Endothelial cell (in vitro differentiated cells): Measurements from ENCODE around the gene MAGI1. TPM values are rescaled to one million over a fixed set of nuclear protein-coding genes. Genes with fewer than 3 reads are reported as not detected.

Experiments used
- DNase-seq: peaks from one replicate; pipeline ENCODE4 v3.0.0; 2021; ENCODE audit warnings: low spot score
- H3K27ac Mint-ChIP-seq: one replicate; pipeline ENCODE4 v1.8.0; 2021; ENCODE audit warnings: mixed read lengths, inconsistent platforms; ENCODE audit not compliant: unreplicated experiment
- H3K27me3 Mint-ChIP-seq: one replicate; pipeline ENCODE4 v1.8.0; 2021; ENCODE audit warnings: mild to moderate bottlenecking, moderate library complexity, mixed read lengths, inconsistent platforms; ENCODE audit not compliant: unreplicated experiment
- H3K36me3 Mint-ChIP-seq: one replicate; pipeline ENCODE4 v1.8.0; 2021; ENCODE audit warnings: mild to moderate bottlenecking, low read depth, mixed read lengths, inconsistent platforms; ENCODE audit not compliant: unreplicated experiment
- H3K4me1 Mint-ChIP-seq: one replicate; pipeline ENCODE4 v1.8.0; 2021; ENCODE audit warnings: mild to moderate bottlenecking, mixed read lengths, inconsistent platforms; ENCODE audit not compliant: unreplicated experiment
- H3K4me3 Mint-ChIP-seq: one replicate; pipeline ENCODE4 v1.8.0; 2021; ENCODE audit warnings: mild to moderate bottlenecking, mixed read lengths, inconsistent platforms; ENCODE audit not compliant: unreplicated experiment
- H3K9me3 Mint-ChIP-seq: one replicate; pipeline ENCODE4 v1.8.0; 2021; ENCODE audit warnings: mixed read lengths, inconsistent platforms; ENCODE audit not compliant: unreplicated experiment
- total RNA-seq: library from RNA; stranded (reverse); fragmentation: NEBNext Ultra II Directional; extraction: Animal tissue kit (Norgen Biotek cat#: 25700); gene quantifications from one replicate; pipeline ENCODE4 v1.2.1, GENCODE V29; 2021; ENCODE audit not compliant: unreplicated experiment
- TF ChIP-seq, protein P1 (sequence below): fragments of 200-600 bp; sonication (generic); IDR thresholded peaks from one replicate; pipeline ENCODE4 v1.5.0; 2021; ENCODE audit warnings: antibody characterized with exemption; ENCODE audit not compliant: unreplicated experiment

The MAGI1 gene
- total RNA-seq, 1 donor from 2014 or later, result 33.8 TPM

GRCh38 chr3:65741540-65741939 is 297.2 kb downstream of the MAGI1 start:
- Mint-ChIP-seq H3K27ac (no peak overlapping the region), H3K9me3 (no peaks in the 10 kb centered on the region), H3K4me1 (peaks cover 4% of the 10 kb centered on the region), H3K4me3 (no peak overlapping the region), H3K27me3 (peaks cover 2% of the 10 kb centered on the region), H3K36me3 (no peaks in the 10 kb centered on the region)
- DNase-seq, result no peak
- TF ChIP-seq, protein P1, sequence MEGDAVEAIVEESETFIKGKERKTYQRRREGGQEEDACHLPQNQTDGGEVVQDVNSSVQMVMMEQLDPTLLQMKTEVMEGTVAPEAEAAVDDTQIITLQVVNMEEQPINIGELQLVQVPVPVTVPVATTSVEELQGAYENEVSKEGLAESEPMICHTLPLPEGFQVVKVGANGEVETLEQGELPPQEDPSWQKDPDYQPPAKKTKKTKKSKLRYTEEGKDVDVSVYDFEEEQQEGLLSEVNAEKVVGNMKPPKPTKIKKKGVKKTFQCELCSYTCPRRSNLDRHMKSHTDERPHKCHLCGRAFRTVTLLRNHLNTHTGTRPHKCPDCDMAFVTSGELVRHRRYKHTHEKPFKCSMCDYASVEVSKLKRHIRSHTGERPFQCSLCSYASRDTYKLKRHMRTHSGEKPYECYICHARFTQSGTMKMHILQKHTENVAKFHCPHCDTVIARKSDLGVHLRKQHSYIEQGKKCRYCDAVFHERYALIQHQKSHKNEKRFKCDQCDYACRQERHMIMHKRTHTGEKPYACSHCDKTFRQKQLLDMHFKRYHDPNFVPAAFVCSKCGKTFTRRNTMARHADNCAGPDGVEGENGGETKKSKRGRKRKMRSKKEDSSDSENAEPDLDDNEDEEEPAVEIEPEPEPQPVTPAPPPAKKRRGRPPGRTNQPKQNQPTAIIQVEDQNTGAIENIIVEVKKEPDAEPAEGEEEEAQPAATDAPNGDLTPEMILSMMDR, result no peak

GRCh38 chr3:65739901-65740541 is 298.7 kb downstream of the MAGI1 start:
- H3K4me3 Mint-ChIP-seq, result no peak overlapping the region
- peaks cover 7% of the 10 kb centered on the region for H3K4me1 Mint-ChIP-seq
- DNase-seq, result no peak
- peaks cover 2% of the 10 kb centered on the region for H3K27me3 Mint-ChIP-seq
- H3K27ac Mint-ChIP-seq, result no peak overlapping the region
- TF ChIP-seq, protein P1, result no peak
- no peaks in the 10 kb centered on the region for H3K36me3 Mint-ChIP-seq
- no peaks in the 10 kb centered on the region for H3K9me3 Mint-ChIP-seq

GRCh38 chr3:65734792-65735191 is 303.9 kb downstream of the MAGI1 start:
- H3K4me3 Mint-ChIP-seq, result no peak overlapping the region
- peaks cover 2% of the 10 kb centered on the region for H3K27me3 Mint-ChIP-seq
- H3K9me3 Mint-ChIP-seq, result no peaks in the 10 kb centered on the region
- no peak overlapping the region for H3K27ac Mint-ChIP-seq
- DNase-seq, result no peak
- H3K36me3 Mint-ChIP-seq, result no peaks in the 10 kb centered on the region
- peaks cover 20% of the 10 kb centered on the region for H3K4me1 Mint-ChIP-seq
- TF ChIP-seq, protein P1, result no peak

DNA sequence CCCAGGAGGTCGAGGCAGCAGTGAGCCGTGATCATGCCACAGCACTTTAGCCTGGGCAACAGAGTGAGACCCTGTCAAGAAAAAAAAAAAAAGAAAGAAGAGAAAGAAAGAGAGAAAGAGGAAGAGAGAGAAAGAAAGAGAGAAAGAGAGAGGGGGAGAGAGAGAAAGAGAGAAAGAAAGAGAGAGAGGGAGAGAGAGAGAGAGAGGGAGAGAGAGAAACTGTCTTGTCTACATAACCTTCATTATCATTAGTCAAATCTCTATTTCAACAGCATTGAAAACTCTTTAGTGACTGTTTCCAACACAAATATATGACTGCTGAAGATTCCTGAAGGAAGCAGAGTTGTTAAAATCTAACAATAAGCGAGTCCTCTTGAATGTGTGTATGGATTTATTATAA is 304.3 kb downstream of the MAGI1 start:
- H3K4me1 Mint-ChIP-seq, result peaks cover 23% of the 10 kb centered on the region

DNA sequence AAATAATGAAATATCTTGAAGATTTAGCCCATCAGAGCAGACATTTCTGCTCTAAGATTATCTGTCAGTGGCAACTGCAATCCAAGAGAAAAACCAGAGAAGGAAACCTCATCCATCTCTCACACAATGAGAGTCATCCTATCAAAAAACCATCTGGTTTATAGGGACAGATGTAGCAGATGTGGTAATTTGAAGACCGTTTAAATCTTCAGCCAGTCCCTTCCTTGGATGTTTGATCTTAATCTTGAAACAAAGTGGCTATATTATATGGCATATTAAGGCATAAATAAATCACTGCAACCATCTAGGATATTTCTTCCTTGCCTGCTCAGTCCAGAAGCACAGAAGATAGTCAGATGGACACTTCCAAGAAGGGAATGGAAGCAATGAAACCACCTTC is 305.3 kb downstream of the MAGI1 start:
- Mint-ChIP-seq H3K9me3 (no peaks in the 10 kb centered on the region), H3K27me3 (no peaks in the 10 kb centered on the region), H3K36me3 (no peaks in the 10 kb centered on the region), H3K4me3 (no peak overlapping the region), H3K4me1 (peaks cover 23% of the 10 kb centered on the region), H3K27ac (no peak overlapping the region)
- DNase-seq, result no peak
- TF ChIP-seq, protein P1, result no peak

More for the DNA sequence above, 304.3 kb downstream of the MAGI1 start:
- H3K27me3 Mint-ChIP-seq, result no peaks in the 10 kb centered on the region
- no peaks in the 10 kb centered on the region for H3K36me3 Mint-ChIP-seq
- TF ChIP-seq, protein P1, result no peak
- H3K4me3 Mint-ChIP-seq, result no peak overlapping the region
- no peaks in the 10 kb centered on the region for H3K9me3 Mint-ChIP-seq
- DNase-seq, result no peak
- no peak overlapping the region for H3K27ac Mint-ChIP-seq
